ENCODE data around the gene DVL3.

DNA sequence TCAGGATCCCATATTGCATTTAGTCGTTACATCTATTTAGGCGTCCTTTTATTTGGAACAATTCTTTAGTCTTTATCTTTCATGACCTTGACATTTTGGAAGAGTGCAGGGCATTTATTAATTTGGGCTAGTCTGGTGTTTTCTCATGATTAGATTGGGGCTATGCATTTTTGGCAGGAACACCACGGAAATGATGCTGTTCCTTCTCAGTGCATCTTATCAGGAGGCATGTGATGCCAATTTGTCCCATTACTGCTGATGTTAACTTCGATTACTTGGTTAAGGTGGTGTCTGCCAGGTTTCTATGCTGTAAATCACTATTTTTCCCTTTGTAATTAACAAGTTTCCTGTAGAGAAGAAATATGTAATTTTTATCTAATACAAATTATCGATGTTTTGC is 56.1 kb downstream of the DVL3 start:
- TF ChIP-seq CTCF (IDR thresholded peaks at IDR 0.05; ENCODE audit: insufficient read depth, low read length, poor library complexity, severe bottlenecking) (no peak), EZH2phosphoT487 (conservative IDR thresholded peaks at IDR 0.05; ENCODE audit: low read length) (no peak)

Measured in SU-DHL-6 (cell line).